H9 (cell line): ENCODE measurements around the gene RNF114. TPM values are rescaled to one million over a fixed set of nuclear protein-coding genes. Genes with fewer than 3 reads are reported as not detected.

Source experiments
- DNase-seq: peaks from one replicate; pipeline ENCODE4 v3.0.0-alpha.2; 2017
- H2AFZ ChIP-seq: one replicate; pipeline ENCODE4 v1.6.1; 2013; ENCODE audit warnings: mild to moderate bottlenecking, low read length, control low read depth, moderate library complexity
- H2AK5ac ChIP-seq: 2 replicates; pipeline ENCODE4 v1.6.1; 2013; ENCODE audit warnings: low read length, control low read depth, mixed read lengths; ENCODE audit not compliant: insufficient read length
- H2BK120ac ChIP-seq: one replicate; pipeline ENCODE4 v1.6.1; 2013; ENCODE audit warnings: low read depth, mild to moderate bottlenecking, low read length, control low read depth, inconsistent platforms; ENCODE audit not compliant: poor library complexity, severe bottlenecking
- H2BK12ac ChIP-seq: 2 replicates; pipeline ENCODE4 v1.6.1; 2013; ENCODE audit warnings: low read length, control low read depth, mixed read lengths, low read depth; ENCODE audit not compliant: insufficient read length
- H2BK15ac ChIP-seq: 2 replicates; pipeline ENCODE4 v1.6.1; 2013; ENCODE audit warnings: low read depth, low read length, control low read depth
- H2BK20ac ChIP-seq: one replicate; pipeline ENCODE4 v1.6.1; 2013; ENCODE audit warnings: low read depth, mild to moderate bottlenecking, low read length, control low read depth, inconsistent platforms; ENCODE audit not compliant: poor library complexity, severe bottlenecking
- H2BK5ac ChIP-seq: 2 replicates; pipeline ENCODE4 v1.6.1; 2013; ENCODE audit warnings: low read length, control low read depth, mixed read lengths; ENCODE audit not compliant: insufficient read length
- H3K14ac ChIP-seq: 2 replicates; pipeline ENCODE4 v1.6.1; 2013; ENCODE audit warnings: low read length, control low read depth; ENCODE audit not compliant: insufficient read depth
- H3K18ac ChIP-seq: 2 replicates; pipeline ENCODE4 v1.6.1; 2013; ENCODE audit warnings: low read depth, mild to moderate bottlenecking, mixed read lengths, low read length, control low read depth; ENCODE audit not compliant: insufficient read length
- H3K23ac ChIP-seq: 2 replicates; pipeline ENCODE4 v1.6.1; 2013; ENCODE audit warnings: low read length, control low read depth, mixed read lengths, low read depth; ENCODE audit not compliant: insufficient read length
- H3K23me2 ChIP-seq: 2 replicates; pipeline ENCODE4 v1.6.1; 2013; ENCODE audit warnings: low read depth, mild to moderate bottlenecking, mixed read lengths, low read length, control low read depth; ENCODE audit not compliant: insufficient read length, poor library complexity, severe bottlenecking
- H3K27ac ChIP-seq: 2 replicates; pipeline ENCODE4 v1.5.1; 2013; ENCODE audit warnings: low read length, control low read depth, mixed read lengths, low read depth; ENCODE audit not compliant: insufficient read length
- H3K27me3 ChIP-seq: 2 replicates; pipeline ENCODE4 v1.6.1; 2013; ENCODE audit warnings: low read length, control low read depth, inconsistent platforms; ENCODE audit not compliant: insufficient read depth
- H3K4ac ChIP-seq: 2 replicates; pipeline ENCODE4 v1.6.1; 2013; ENCODE audit warnings: low read depth, mild to moderate bottlenecking, control low read depth, inconsistent platforms, low read length, moderate library complexity
- H3K4me1 ChIP-seq: 2 replicates; pipeline ENCODE4 v1.6.1; 2013; ENCODE audit warnings: low read length, control low read depth, inconsistent platforms; ENCODE audit not compliant: insufficient read depth
- H3K4me2 ChIP-seq: 2 replicates; pipeline ENCODE4 v1.6.1; 2013; ENCODE audit warnings: low read length, control low read depth, mixed read lengths; ENCODE audit not compliant: insufficient read length, insufficient read depth
- H3K56ac ChIP-seq: 2 replicates; pipeline ENCODE4 v1.6.1; 2013; ENCODE audit warnings: low read depth, mild to moderate bottlenecking, mixed read lengths, low read length, control low read depth; ENCODE audit not compliant: insufficient read length
- H3K79me1 ChIP-seq: 2 replicates; pipeline ENCODE4 v1.6.1; 2013; ENCODE audit warnings: low read depth, mild to moderate bottlenecking, moderate library complexity, low read length, control low read depth, inconsistent platforms; ENCODE audit not compliant: insufficient read depth, poor library complexity, severe bottlenecking
- H3K79me2 ChIP-seq: 2 replicates; pipeline ENCODE4 v1.6.1; 2013; ENCODE audit warnings: low read length, control low read depth, inconsistent platforms; ENCODE audit not compliant: insufficient read depth
- H3K9ac ChIP-seq: 2 replicates; pipeline ENCODE4 v1.6.1; 2013; ENCODE audit warnings: low read length, control low read depth, mixed read lengths; ENCODE audit not compliant: insufficient read length; ENCODE audit errors: extremely low read depth
- H3K9me3 ChIP-seq: one replicate; pipeline ENCODE4 v1.6.1; 2013; ENCODE audit warnings: low read depth, low read length, inconsistent platforms; ENCODE audit not compliant: control insufficient read depth
- H3T11ph ChIP-seq: one replicate; pipeline ENCODE4 v1.6.1; 2013; ENCODE audit warnings: mild to moderate bottlenecking, low read length, control low read depth, inconsistent platforms
- H4K20me1 ChIP-seq: one replicate; pipeline ENCODE4 v1.6.1; 2013; ENCODE audit not compliant: control insufficient read depth, insufficient read length, insufficient read depth
- H4K5ac ChIP-seq: 2 replicates; pipeline ENCODE4 v1.6.1; 2013; ENCODE audit warnings: low read depth, mild to moderate bottlenecking, mixed read lengths, low read length, control low read depth; ENCODE audit not compliant: insufficient read length
- H4K8ac ChIP-seq: replicated peaks from 2 replicates; pipeline ENCODE4 v1.6.1; 2013; ENCODE audit warnings: low read length, control low read depth, mixed read lengths, low read depth; ENCODE audit not compliant: insufficient read length
- H4K91ac ChIP-seq: 2 replicates; pipeline ENCODE4 v1.6.1; 2013; ENCODE audit warnings: low read depth, mild to moderate bottlenecking, moderate library complexity, mixed read lengths, low read length, control low read depth; ENCODE audit not compliant: insufficient read length
- H3K27ac Mint-ChIP-seq, 3 experiments: 2 replicates in 2 of 3; 3 replicates in 1 of 3; pipeline ENCODE4 v1.8.0; 2020 to 2021; ENCODE audit warnings: mixed read lengths in 3 of 3, mild to moderate bottlenecking in 1 of 3, moderate library complexity in 1 of 3
- H3K27me3 Mint-ChIP-seq: 2 replicates; pipeline ENCODE4 v1.8.0; 2021; ENCODE audit warnings: low read depth, mild to moderate bottlenecking, moderate library complexity, mixed read lengths
- H3K36me3 Mint-ChIP-seq, 3 experiments: 2 replicates in 2 of 3; 3 replicates in 1 of 3; pipeline ENCODE4 v1.8.0; 2020 to 2021; ENCODE audit warnings: low read depth in 3 of 3, mixed read lengths in 3 of 3; ENCODE audit not compliant: insufficient read depth in 1 of 3
- H3K4me1 Mint-ChIP-seq, 2 experiments: 2 replicates each; pipeline ENCODE4 v1.8.0; 2020; ENCODE audit warnings: mixed read lengths in 2 of 2
- H3K4me3 Mint-ChIP-seq, 2 experiments: 2 replicates in 1 of 2; 3 replicates in 1 of 2; pipeline ENCODE4 v1.8.0; 2020 to 2021; ENCODE audit warnings: mild to moderate bottlenecking in 2 of 2, mixed read lengths in 2 of 2, moderate library complexity in 1 of 2
- H3K9me3 Mint-ChIP-seq, 2 experiments: 2 replicates in 1 of 2; 3 replicates in 1 of 2; pipeline ENCODE4 v1.8.0; 2020; ENCODE audit warnings: mild to moderate bottlenecking in 2 of 2, mixed read lengths in 2 of 2, moderate library complexity in 1 of 2
- WGBS: extraction: QIAGEN DNeasy Blood & Tissue Kit; methylation state at CpG from one replicate; pipeline ENCODE4 v1.1.7; 2013; ENCODE audit warnings: missing lambda C conversion rate, low lambda C conversion rate, mixed read lengths; ENCODE audit not compliant: insufficient read length; ENCODE audit errors: extremely low coverage; 5-methylcytosine and 5-hydroxymethylcytosine counted together
- total RNA-seq: library from RNA; stranded (reverse); gene quantifications from 2 replicates; pipeline ENCODE4 v1.2.1, GENCODE V29; 2021
- TF ChIP-seq, protein P1 (sequence below): fragments of 200-600 bp; sonication (generic); conservative IDR thresholded peaks from 3 replicates; pipeline ENCODE4 v1.8.0; 2021; ENCODE audit warnings: antibody characterized with exemption, mild to moderate bottlenecking

The RNF114 gene
- total RNA-seq, 1 experiment from 2014 or later, result 75.5 TPM

DNA sequence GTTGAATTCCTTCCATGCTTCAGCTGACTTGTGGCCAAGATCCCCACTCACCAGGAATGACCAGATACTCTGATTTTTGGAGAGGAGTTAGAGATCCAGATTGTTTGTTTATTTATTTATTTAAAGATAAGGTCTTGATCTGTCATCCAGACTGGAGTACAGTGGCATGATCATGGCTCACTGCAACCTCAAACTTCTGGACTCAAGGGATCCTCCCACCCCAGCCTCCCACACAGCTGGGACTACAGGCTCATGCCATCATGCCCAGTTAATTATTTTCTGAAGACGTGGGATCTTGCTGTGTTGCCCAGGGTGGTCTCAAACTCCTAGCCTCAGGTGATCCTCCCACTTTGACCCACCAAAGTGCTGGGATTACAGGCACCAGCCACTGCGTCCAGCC, 16.7 kb upstream of the RNF114 start:
- H2BK5ac ChIP-seq, result no peak overlapping the region
- no peak overlapping the region for H2BK120ac ChIP-seq
- no peak overlapping the region for H3K56ac ChIP-seq
- H2AK5ac ChIP-seq, result no peak overlapping the region
- Mint-ChIP-seq H3K4me3 (no peak overlapping the region), H3K4me1 (peaks cover 8 to 11% of the 10 kb centered on the region in 2 experiments), H3K36me3 (no peaks in the 10 kb centered on the region; a peak in 1 of 7 replicates), H3K27me3 (peaks cover 20% of the 10 kb centered on the region), H3K27ac (no peak overlapping the region), H3K9me3 (peaks cover 3 to 4% of the 10 kb centered on the region in 2 experiments; a peak in 4 of 5 replicates)
- H4K20me1 ChIP-seq, result no peaks in the 10 kb centered on the region
- H3K23me2 ChIP-seq, result peaks cover 10% of the 10 kb centered on the region
- no peak overlapping the region for H3K27ac ChIP-seq
- H3K23ac ChIP-seq, result no peak overlapping the region
- H3K79me1 ChIP-seq, result peaks cover 4% of the 10 kb centered on the region
- no CpG with 5 or more reads among the region's 2 CpGs for WGBS
- no peak overlapping the region for H3T11ph ChIP-seq
- no peak overlapping the region for H4K91ac ChIP-seq
- TF ChIP-seq, protein P1, sequence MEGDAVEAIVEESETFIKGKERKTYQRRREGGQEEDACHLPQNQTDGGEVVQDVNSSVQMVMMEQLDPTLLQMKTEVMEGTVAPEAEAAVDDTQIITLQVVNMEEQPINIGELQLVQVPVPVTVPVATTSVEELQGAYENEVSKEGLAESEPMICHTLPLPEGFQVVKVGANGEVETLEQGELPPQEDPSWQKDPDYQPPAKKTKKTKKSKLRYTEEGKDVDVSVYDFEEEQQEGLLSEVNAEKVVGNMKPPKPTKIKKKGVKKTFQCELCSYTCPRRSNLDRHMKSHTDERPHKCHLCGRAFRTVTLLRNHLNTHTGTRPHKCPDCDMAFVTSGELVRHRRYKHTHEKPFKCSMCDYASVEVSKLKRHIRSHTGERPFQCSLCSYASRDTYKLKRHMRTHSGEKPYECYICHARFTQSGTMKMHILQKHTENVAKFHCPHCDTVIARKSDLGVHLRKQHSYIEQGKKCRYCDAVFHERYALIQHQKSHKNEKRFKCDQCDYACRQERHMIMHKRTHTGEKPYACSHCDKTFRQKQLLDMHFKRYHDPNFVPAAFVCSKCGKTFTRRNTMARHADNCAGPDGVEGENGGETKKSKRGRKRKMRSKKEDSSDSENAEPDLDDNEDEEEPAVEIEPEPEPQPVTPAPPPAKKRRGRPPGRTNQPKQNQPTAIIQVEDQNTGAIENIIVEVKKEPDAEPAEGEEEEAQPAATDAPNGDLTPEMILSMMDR, result no peak
- H2BK20ac ChIP-seq, result no peak overlapping the region
- H4K5ac ChIP-seq, result no peak overlapping the region
- no peak overlapping the region for H2AFZ ChIP-seq
- no peak overlapping the region for H3K4ac ChIP-seq
- no peaks in the 10 kb centered on the region for H3K4me1 ChIP-seq
- no peak overlapping the region for H3K18ac ChIP-seq
- no peak overlapping the region for H2BK15ac ChIP-seq
- no peak overlapping the region for H3K14ac ChIP-seq
- DNase-seq, result no peak
- H3K4me2 ChIP-seq, result no peak overlapping the region
- no peaks in the 10 kb centered on the region for H3K27me3 ChIP-seq
- no peak overlapping the region for H2BK12ac ChIP-seq
- H3K79me2 ChIP-seq, result peaks cover 3% of the 10 kb centered on the region; the same call in 1 of the 2 replicates
- H3K9ac ChIP-seq, result no peak overlapping the region
- no peak overlapping the region for H4K8ac ChIP-seq
- no peaks in the 10 kb centered on the region for H3K9me3 ChIP-seq
